H9 (cell line): ENCODE measurements around the gene NPAS2. TPM values are rescaled to one million over a fixed set of nuclear protein-coding genes. Genes with fewer than 3 reads are reported as not detected.

Experiments used
- DNase-seq: peaks from one replicate; pipeline ENCODE4 v3.0.0-alpha.2; 2017
- H2AFZ ChIP-seq: one replicate; pipeline ENCODE4 v1.6.1; 2013; ENCODE audit warnings: mild to moderate bottlenecking, low read length, control low read depth, moderate library complexity
- H2AK5ac ChIP-seq: 2 replicates; pipeline ENCODE4 v1.6.1; 2013; ENCODE audit warnings: low read length, control low read depth, mixed read lengths; ENCODE audit not compliant: insufficient read length
- H2BK120ac ChIP-seq: one replicate; pipeline ENCODE4 v1.6.1; 2013; ENCODE audit warnings: low read depth, mild to moderate bottlenecking, low read length, control low read depth, inconsistent platforms; ENCODE audit not compliant: poor library complexity, severe bottlenecking
- H2BK12ac ChIP-seq: 2 replicates; pipeline ENCODE4 v1.6.1; 2013; ENCODE audit warnings: low read length, control low read depth, mixed read lengths, low read depth; ENCODE audit not compliant: insufficient read length
- H2BK15ac ChIP-seq: 2 replicates; pipeline ENCODE4 v1.6.1; 2013; ENCODE audit warnings: low read depth, low read length, control low read depth
- H2BK20ac ChIP-seq: one replicate; pipeline ENCODE4 v1.6.1; 2013; ENCODE audit warnings: low read depth, mild to moderate bottlenecking, low read length, control low read depth, inconsistent platforms; ENCODE audit not compliant: poor library complexity, severe bottlenecking
- H2BK5ac ChIP-seq: 2 replicates; pipeline ENCODE4 v1.6.1; 2013; ENCODE audit warnings: low read length, control low read depth, mixed read lengths; ENCODE audit not compliant: insufficient read length
- H3K14ac ChIP-seq: 2 replicates; pipeline ENCODE4 v1.6.1; 2013; ENCODE audit warnings: low read length, control low read depth; ENCODE audit not compliant: insufficient read depth
- H3K18ac ChIP-seq: 2 replicates; pipeline ENCODE4 v1.6.1; 2013; ENCODE audit warnings: low read depth, mild to moderate bottlenecking, mixed read lengths, low read length, control low read depth; ENCODE audit not compliant: insufficient read length
- H3K23ac ChIP-seq: 2 replicates; pipeline ENCODE4 v1.6.1; 2013; ENCODE audit warnings: low read length, control low read depth, mixed read lengths, low read depth; ENCODE audit not compliant: insufficient read length
- H3K23me2 ChIP-seq: 2 replicates; pipeline ENCODE4 v1.6.1; 2013; ENCODE audit warnings: low read depth, mild to moderate bottlenecking, mixed read lengths, low read length, control low read depth; ENCODE audit not compliant: insufficient read length, poor library complexity, severe bottlenecking
- H3K27ac ChIP-seq: 2 replicates; pipeline ENCODE4 v1.5.1; 2013; ENCODE audit warnings: low read length, control low read depth, mixed read lengths, low read depth; ENCODE audit not compliant: insufficient read length
- H3K27me3 ChIP-seq: 2 replicates; pipeline ENCODE4 v1.6.1; 2013; ENCODE audit warnings: low read length, control low read depth, inconsistent platforms; ENCODE audit not compliant: insufficient read depth
- H3K4ac ChIP-seq: 2 replicates; pipeline ENCODE4 v1.6.1; 2013; ENCODE audit warnings: low read depth, mild to moderate bottlenecking, control low read depth, inconsistent platforms, low read length, moderate library complexity
- H3K4me1 ChIP-seq: 2 replicates; pipeline ENCODE4 v1.6.1; 2013; ENCODE audit warnings: low read length, control low read depth, inconsistent platforms; ENCODE audit not compliant: insufficient read depth
- H3K4me2 ChIP-seq: 2 replicates; pipeline ENCODE4 v1.6.1; 2013; ENCODE audit warnings: low read length, control low read depth, mixed read lengths; ENCODE audit not compliant: insufficient read length, insufficient read depth
- H3K56ac ChIP-seq: 2 replicates; pipeline ENCODE4 v1.6.1; 2013; ENCODE audit warnings: low read depth, mild to moderate bottlenecking, mixed read lengths, low read length, control low read depth; ENCODE audit not compliant: insufficient read length
- H3K79me1 ChIP-seq: 2 replicates; pipeline ENCODE4 v1.6.1; 2013; ENCODE audit warnings: low read depth, mild to moderate bottlenecking, moderate library complexity, low read length, control low read depth, inconsistent platforms; ENCODE audit not compliant: insufficient read depth, poor library complexity, severe bottlenecking
- H3K79me2 ChIP-seq: 2 replicates; pipeline ENCODE4 v1.6.1; 2013; ENCODE audit warnings: low read length, control low read depth, inconsistent platforms; ENCODE audit not compliant: insufficient read depth
- H3K9ac ChIP-seq: 2 replicates; pipeline ENCODE4 v1.6.1; 2013; ENCODE audit warnings: low read length, control low read depth, mixed read lengths; ENCODE audit not compliant: insufficient read length; ENCODE audit errors: extremely low read depth
- H3K9me3 ChIP-seq: one replicate; pipeline ENCODE4 v1.6.1; 2013; ENCODE audit warnings: low read depth, low read length, inconsistent platforms; ENCODE audit not compliant: control insufficient read depth
- H3T11ph ChIP-seq: one replicate; pipeline ENCODE4 v1.6.1; 2013; ENCODE audit warnings: mild to moderate bottlenecking, low read length, control low read depth, inconsistent platforms
- H4K20me1 ChIP-seq: one replicate; pipeline ENCODE4 v1.6.1; 2013; ENCODE audit not compliant: control insufficient read depth, insufficient read length, insufficient read depth
- H4K5ac ChIP-seq: 2 replicates; pipeline ENCODE4 v1.6.1; 2013; ENCODE audit warnings: low read depth, mild to moderate bottlenecking, mixed read lengths, low read length, control low read depth; ENCODE audit not compliant: insufficient read length
- H4K8ac ChIP-seq: replicated peaks from 2 replicates; pipeline ENCODE4 v1.6.1; 2013; ENCODE audit warnings: low read length, control low read depth, mixed read lengths, low read depth; ENCODE audit not compliant: insufficient read length
- H4K91ac ChIP-seq: 2 replicates; pipeline ENCODE4 v1.6.1; 2013; ENCODE audit warnings: low read depth, mild to moderate bottlenecking, moderate library complexity, mixed read lengths, low read length, control low read depth; ENCODE audit not compliant: insufficient read length
- H3K27ac Mint-ChIP-seq, 3 experiments: 2 replicates in 2 of 3; 3 replicates in 1 of 3; pipeline ENCODE4 v1.8.0; 2020 to 2021; ENCODE audit warnings: mixed read lengths in 3 of 3, mild to moderate bottlenecking in 1 of 3, moderate library complexity in 1 of 3
- H3K27me3 Mint-ChIP-seq: 2 replicates; pipeline ENCODE4 v1.8.0; 2021; ENCODE audit warnings: low read depth, mild to moderate bottlenecking, moderate library complexity, mixed read lengths
- H3K36me3 Mint-ChIP-seq, 3 experiments: 2 replicates in 2 of 3; 3 replicates in 1 of 3; pipeline ENCODE4 v1.8.0; 2020 to 2021; ENCODE audit warnings: low read depth in 3 of 3, mixed read lengths in 3 of 3; ENCODE audit not compliant: insufficient read depth in 1 of 3
- H3K4me1 Mint-ChIP-seq, 2 experiments: 2 replicates each; pipeline ENCODE4 v1.8.0; 2020; ENCODE audit warnings: mixed read lengths in 2 of 2
- H3K4me3 Mint-ChIP-seq, 2 experiments: 2 replicates in 1 of 2; 3 replicates in 1 of 2; pipeline ENCODE4 v1.8.0; 2020 to 2021; ENCODE audit warnings: mild to moderate bottlenecking in 2 of 2, mixed read lengths in 2 of 2, moderate library complexity in 1 of 2
- H3K9me3 Mint-ChIP-seq, 2 experiments: 2 replicates in 1 of 2; 3 replicates in 1 of 2; pipeline ENCODE4 v1.8.0; 2020; ENCODE audit warnings: mild to moderate bottlenecking in 2 of 2, mixed read lengths in 2 of 2, moderate library complexity in 1 of 2
- CTCF ChIP-seq: fragments of 200-600 bp; sonication (generic); conservative IDR thresholded peaks from 3 replicates; pipeline ENCODE4 v1.8.0; 2021; ENCODE audit warnings: antibody characterized with exemption, mild to moderate bottlenecking
- WGBS: extraction: QIAGEN DNeasy Blood & Tissue Kit; methylation state at CpG from one replicate; pipeline ENCODE4 v1.1.7; 2013; ENCODE audit warnings: missing lambda C conversion rate, low lambda C conversion rate, mixed read lengths; ENCODE audit not compliant: insufficient read length; ENCODE audit errors: extremely low coverage; 5-methylcytosine and 5-hydroxymethylcytosine counted together
- total RNA-seq: library from RNA; stranded (reverse); gene quantifications from 2 replicates; pipeline ENCODE4 v1.2.1, GENCODE V29; 2021

Gene NPAS2
- total RNA-seq, 1 experiment from 2014 or later: 1.3 TPM

DNA sequence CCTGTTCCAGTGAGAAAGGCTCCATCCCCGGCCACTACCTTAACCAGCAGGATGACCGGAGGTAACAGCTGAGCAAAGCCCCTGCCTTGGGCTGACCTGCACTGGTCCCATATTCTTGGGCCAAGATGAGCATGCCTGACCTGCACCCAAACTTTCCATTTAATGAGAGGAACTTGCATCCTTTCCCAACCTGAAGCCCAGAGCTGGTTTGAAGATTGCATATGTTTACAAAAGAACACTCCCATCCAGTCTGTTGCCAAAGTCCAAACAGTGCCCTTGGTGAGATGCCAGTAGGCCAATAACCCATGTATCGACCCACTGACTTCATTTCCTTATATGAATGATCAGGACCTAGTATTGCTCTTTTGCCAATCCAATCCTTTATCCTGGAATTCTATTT is 5.5 kb upstream of the NPAS2 start:
- Mint-ChIP-seq H3K27ac (peak overlapping the region in 1 of 3 experiments; percentile 70; a peak in 2 of 7 replicates), H3K4me1 (peaks cover 24 to 29% of the 10 kb centered on the region in 2 experiments), H3K9me3 (peaks cover 0 to 5% of the 10 kb centered on the region in 2 experiments; a peak in 1 of 5 replicates), H3K27me3 (peaks cover 58% of the 10 kb centered on the region), H3K36me3 (no peaks in the 10 kb centered on the region), H3K4me3 (no peak overlapping the region)
- H3K18ac ChIP-seq: no peak overlapping the region
- peaks cover 14% of the 10 kb centered on the region; the same call in 1 of the 2 replicates for H3K27me3 ChIP-seq
- whole genome bisulfite sequencing: no CpG with 5 or more reads among the region's 3 CpGs
- H2BK5ac ChIP-seq: no peak overlapping the region
- H3K23ac ChIP-seq: no peak overlapping the region
- no peak overlapping the region for H3K14ac ChIP-seq
- H4K8ac ChIP-seq: no peak overlapping the region
- H2BK120ac ChIP-seq: no peak overlapping the region
- no peaks in the 10 kb centered on the region for H3K9me3 ChIP-seq
- no peaks in the 10 kb centered on the region for H4K20me1 ChIP-seq
- H4K5ac ChIP-seq: no peak overlapping the region
- no peak for TF ChIP-seq CTCF
- no peak overlapping the region for H2AFZ ChIP-seq
- no peak overlapping the region for H2BK15ac ChIP-seq
- no peak overlapping the region for H2BK12ac ChIP-seq
- no peak overlapping the region for H3T11ph ChIP-seq
- H4K91ac ChIP-seq: no peak overlapping the region
- H3K9ac ChIP-seq: no peak overlapping the region
- no peak overlapping the region for H3K56ac ChIP-seq
- H2AK5ac ChIP-seq: no peak overlapping the region
- H3K79me1 ChIP-seq: no peaks in the 10 kb centered on the region
- H3K79me2 ChIP-seq: no peaks in the 10 kb centered on the region
- H2BK20ac ChIP-seq: no peak overlapping the region
- no peak overlapping the region for H3K4ac ChIP-seq
- no peak overlapping the region for H3K4me2 ChIP-seq
- H3K4me1 ChIP-seq: 0 out of 2 replicates have a peak, but pooled peaks cover 2% of the 10 kb centered on the region
- DNase-seq: no peak
- peaks cover 9% of the 10 kb centered on the region for H3K23me2 ChIP-seq
- H3K27ac ChIP-seq: no peak overlapping the region
